Calu3 (cell line): Measurements from ENCODE around the gene KIDINS220. TPM values are rescaled to one million over a fixed set of nuclear protein-coding genes. Genes with fewer than 3 reads are reported as not detected.

Experiments
- BruUV-seq: library from RNA; stranded (reverse); fragments of 400-500 nt; replicated peaks from 2 replicates; lab custom pipeline; 2021; lab: Mats Ljungman, UMichigan
- CTCF ChIA-PET: fragments of 300-600 bp; sonication (Branson Sonifier 250); formaldehyde crosslinking; loops from one replicate; lab custom pipeline; 2022; ENCODE audit warnings: antibody characterized with exemption; lab: Charles Lee
- DNase-seq: peaks from one replicate; pipeline ENCODE4 v3.0.0; 2022
- H3K27ac Mint-ChIP-seq: one replicate; pipeline ENCODE4 v1.8.0; 2022; ENCODE audit warnings: mixed read lengths; ENCODE audit not compliant: unreplicated experiment
- H3K27me3 Mint-ChIP-seq: one replicate; pipeline ENCODE4 v1.8.0; 2022; ENCODE audit warnings: mixed read lengths; ENCODE audit not compliant: unreplicated experiment
- H3K36me3 Mint-ChIP-seq: one replicate; pipeline ENCODE4 v1.8.0; 2022; ENCODE audit warnings: mild to moderate bottlenecking, moderate library complexity, mixed read lengths; ENCODE audit not compliant: insufficient read depth, unreplicated experiment
- H3K4me1 Mint-ChIP-seq: one replicate; pipeline ENCODE4 v1.8.0; 2022; ENCODE audit warnings: mild to moderate bottlenecking, low read depth, mixed read lengths; ENCODE audit not compliant: unreplicated experiment
- H3K4me3 Mint-ChIP-seq: one replicate; pipeline ENCODE4 v1.8.0; 2022; ENCODE audit warnings: mild to moderate bottlenecking, low read depth, moderate library complexity, mixed read lengths; ENCODE audit not compliant: unreplicated experiment
- H3K9me3 Mint-ChIP-seq: one replicate; pipeline ENCODE4 v1.8.0; 2022; ENCODE audit warnings: low read depth, mixed read lengths; ENCODE audit not compliant: unreplicated experiment
- CTCF ChIP-seq: fragments of 200-600 bp; IDR thresholded peaks from one replicate; pipeline ENCODE4 v1.8.0; 2022; ENCODE audit warnings: antibody characterized with exemption; ENCODE audit not compliant: unreplicated experiment
- intact Hi-C: fragments of 100-400 bp; cut with micrococcal nuclease; formaldehyde crosslinking; loops from one replicate; pipeline ENCODE4 v1.10.0; 2022; ENCODE audit not compliant: unreplicated experiment
- total RNA-seq: library from RNA; stranded (reverse); gene quantifications from 2 replicates; pipeline ENCODE4 v1.2.3, GENCODE V29; 2022

KIDINS220 gene
- total RNA-seq, 1 experiment from 2014 or later, result 33.6 TPM

- BruUV-seq, result no TSS peak
- H3K9me3 Mint-ChIP-seq, result no peaks in the 10 kb centered on the region
- TF ChIP-seq CTCF, result no peak
- no peaks in the 10 kb centered on the region for H3K4me1 Mint-ChIP-seq
- H3K27ac Mint-ChIP-seq, result no peak overlapping the region
- CTCF ChIA-PET, result no interaction called here
- no peak overlapping the region for H3K4me3 Mint-ChIP-seq
- no peaks in the 10 kb centered on the region for H3K27me3 Mint-ChIP-seq
- intact Hi-C loops, result no loop called here
- no peak for DNase-seq
- no peaks in the 10 kb centered on the region for H3K36me3 Mint-ChIP-seq
These were observed 26.0 kb upstream of the KIDINS220 start for GRCh38 chr2:8863331-8863953.

DNA sequence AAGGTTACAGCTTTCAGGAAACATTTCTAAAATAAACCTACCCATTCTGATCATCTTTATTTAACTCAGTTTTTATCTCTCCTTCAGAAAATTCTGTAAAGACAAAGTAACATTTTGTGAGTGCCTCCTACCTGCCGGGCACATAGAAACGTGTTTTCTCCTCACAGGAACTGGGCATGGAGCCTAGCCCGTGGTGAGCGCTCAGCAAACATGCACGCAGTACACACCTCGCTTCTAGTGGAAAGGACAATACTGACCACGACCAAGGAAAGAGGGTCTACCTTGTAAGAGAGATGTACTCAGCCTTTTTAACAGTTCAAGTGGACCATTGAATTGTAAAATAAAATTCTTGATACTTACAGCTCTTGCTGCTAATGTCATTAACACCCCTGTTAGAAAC is 24.8 kb upstream of the KIDINS220 start:
- no peaks in the 10 kb centered on the region for H3K4me1 Mint-ChIP-seq
- intact Hi-C loops, result no loop called here
- H3K27me3 Mint-ChIP-seq, result no peaks in the 10 kb centered on the region
- no peak for DNase-seq
- no peak for TF ChIP-seq CTCF
- no peaks in the 10 kb centered on the region for H3K9me3 Mint-ChIP-seq
- CTCF ChIA-PET, result interaction anchor here (0.6 kb wide), 1 partner anchor 31 kb away, joined by 3 read pairs; no protein-coding TSS in a partner anchor
- H3K36me3 Mint-ChIP-seq, result no peaks in the 10 kb centered on the region
- H3K27ac Mint-ChIP-seq, result no peak overlapping the region
- no TSS peak for BruUV-seq
- no peak overlapping the region for H3K4me3 Mint-ChIP-seq

- Mint-ChIP-seq H3K9me3 (no peaks in the 10 kb centered on the region), H3K27me3 (no peaks in the 10 kb centered on the region), H3K36me3 (no peaks in the 10 kb centered on the region), H3K4me1 (no peaks in the 10 kb centered on the region), H3K4me3 (no peak overlapping the region), H3K27ac (no peak overlapping the region)
- intact Hi-C loops, result no loop called here
- CTCF ChIA-PET, result no interaction called here
- no TSS peak for BruUV-seq
- no peak for DNase-seq
- TF ChIP-seq CTCF, result no peak
These were observed 24.4 kb upstream of the KIDINS220 start for GRCh38 chr2:8861797-8862196.

DNA sequence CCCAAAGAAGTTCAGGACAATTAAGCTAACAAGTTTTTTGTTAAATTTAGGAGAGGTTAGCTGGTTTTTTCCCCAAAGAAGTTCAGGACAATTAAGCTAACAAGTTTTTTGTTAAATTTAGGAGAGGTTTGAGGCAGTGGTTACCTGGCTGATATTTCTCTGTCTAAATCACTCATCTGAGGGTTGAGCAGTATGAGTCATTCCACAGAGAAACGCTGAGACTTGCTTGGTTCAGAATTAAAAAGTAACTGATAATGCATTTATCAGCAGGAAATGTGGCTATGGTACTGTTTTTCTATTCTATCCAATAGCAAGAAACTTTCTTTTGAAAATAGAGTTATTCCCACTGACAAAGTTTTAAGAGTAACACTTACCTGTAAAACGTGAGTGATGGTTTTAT is 22.8 kb upstream of the KIDINS220 start:
- no peak overlapping the region for H3K27ac Mint-ChIP-seq

More for the DNA sequence above, 22.8 kb upstream of the KIDINS220 start:
- no peak for TF ChIP-seq CTCF
- no peaks in the 10 kb centered on the region for H3K4me1 Mint-ChIP-seq
- H3K9me3 Mint-ChIP-seq, result no peaks in the 10 kb centered on the region
- no peak overlapping the region for H3K4me3 Mint-ChIP-seq
- H3K27me3 Mint-ChIP-seq, result no peaks in the 10 kb centered on the region
- H3K36me3 Mint-ChIP-seq, result no peaks in the 10 kb centered on the region
- no peak for DNase-seq
- CTCF ChIA-PET, result interaction anchor here (0.7 kb wide), 1 partner anchor 62 kb away, joined by 4 read pairs; no protein-coding TSS in a partner anchor
- intact Hi-C loops, result no loop called here
- no TSS peak for BruUV-seq
